Measurements from ENCODE around the gene CACNA1B. TPM values are rescaled to one million over a fixed set of nuclear protein-coding genes. Genes with fewer than 3 reads are reported as not detected.

The CACNA1B gene
- total RNA-seq, 4 donors from 2014 or later, result not detected

DNA sequence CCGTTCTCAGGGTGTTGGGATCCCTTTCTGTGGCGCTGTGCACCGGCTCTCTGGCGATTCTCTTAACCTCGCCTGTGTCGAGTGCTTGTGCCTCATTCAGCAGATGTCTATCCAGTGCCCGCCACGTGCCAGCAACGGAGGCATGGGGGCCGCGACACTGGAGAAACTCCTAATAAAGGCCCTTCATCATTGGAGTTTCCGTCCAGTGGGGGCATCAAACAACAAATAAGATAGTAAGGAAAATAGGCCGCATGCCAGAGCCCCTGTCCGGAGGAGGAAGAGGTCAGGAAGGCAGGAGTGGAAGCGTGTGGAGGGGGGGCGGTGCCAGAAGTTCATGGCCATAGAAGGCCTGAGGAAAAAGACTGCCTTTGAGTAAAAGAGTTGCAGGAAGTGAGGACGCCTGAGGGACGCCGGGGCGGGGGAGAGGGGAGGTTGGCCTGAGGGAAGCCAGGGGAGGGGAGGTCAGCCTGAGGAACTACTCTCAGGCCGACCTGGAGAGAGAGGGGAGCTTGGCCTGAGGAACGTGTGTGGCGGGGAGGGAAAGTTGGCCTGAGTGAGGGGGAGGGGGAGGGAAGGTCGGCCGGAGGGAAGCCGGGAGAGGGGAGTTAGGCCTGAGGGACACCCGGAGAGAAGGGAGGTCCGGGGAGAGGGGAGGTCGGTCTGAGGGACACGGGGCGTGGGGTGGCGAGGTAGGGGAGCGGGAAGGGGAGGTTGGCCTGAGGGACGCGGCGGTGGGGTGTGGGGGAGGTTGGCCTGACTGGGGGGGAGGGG is 82.2 kb downstream of the CACNA1B start:
- no peak for TF ChIP-seq CTCF (IDR thresholded peaks at IDR 0.05)
- no peak for ATAC-seq (ENCODE audit: low FRiP score)
- DNase-seq (ENCODE audit: low spot score), result no peak

- DNase-seq (ENCODE audit: low spot score) (no peak), ATAC-seq (ENCODE audit: low FRiP score) (no peak)
- no peak for TF ChIP-seq CTCF (IDR thresholded peaks at IDR 0.05)
These were observed 82.9 kb downstream of the CACNA1B start for GRCh38 chr9:137960496-137960895.

DNA sequence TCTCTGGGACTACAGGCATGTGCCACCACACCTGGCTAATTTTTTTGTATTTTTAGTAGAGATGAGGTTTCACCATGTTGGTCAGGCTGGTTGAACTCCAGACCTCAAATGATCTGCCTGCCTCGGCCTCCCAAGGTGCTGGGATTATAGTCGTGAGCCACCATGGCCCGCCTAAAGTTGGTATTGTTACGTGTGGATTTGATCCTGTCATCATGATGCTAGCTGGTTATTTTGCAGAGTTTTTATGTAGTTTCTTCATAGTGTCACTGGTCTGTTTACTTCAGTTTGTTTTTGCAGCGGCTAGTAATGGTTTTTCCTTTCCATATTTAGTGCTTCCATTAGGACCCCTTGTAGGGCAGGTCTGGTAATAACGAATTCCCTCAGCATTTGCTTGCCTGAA is 85.9 kb downstream of the CACNA1B start:
- TF ChIP-seq CTCF (IDR thresholded peaks at IDR 0.05), result no peak
- ATAC-seq (ENCODE audit: low FRiP score) (no peak), DNase-seq (ENCODE audit: low spot score) (no peak)

DNA sequence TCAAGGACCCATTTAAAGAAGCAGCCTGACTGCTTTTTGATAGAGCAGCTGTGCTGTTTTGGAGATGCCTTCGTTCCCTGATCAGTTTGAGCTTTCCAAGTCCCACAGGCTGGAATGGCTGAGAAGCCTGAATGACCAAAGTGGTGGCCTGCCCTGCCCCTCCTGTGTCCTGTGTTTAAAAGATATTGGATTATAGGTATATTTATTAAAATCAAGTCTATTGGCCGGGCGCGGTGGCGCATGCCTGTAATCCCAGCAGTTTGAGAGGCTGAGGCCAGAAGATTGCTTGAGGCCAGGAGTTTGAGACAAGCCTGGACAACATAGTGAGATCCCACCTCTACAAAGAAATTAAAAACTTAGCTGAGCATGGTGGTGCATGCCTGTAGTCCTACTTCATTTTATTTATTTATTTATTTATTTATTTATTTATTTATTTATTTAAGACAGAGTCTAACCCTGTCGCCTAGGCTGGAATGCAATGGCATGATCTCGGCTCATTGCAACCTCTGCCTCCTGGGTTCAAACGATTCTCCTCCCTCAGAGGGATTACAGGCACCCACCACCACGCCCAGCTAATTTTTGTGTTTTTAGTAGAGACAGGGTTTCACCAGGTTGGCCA is 87.7 kb downstream of the CACNA1B start:
- DNase-seq (ENCODE audit: low spot score), result no peak
- no peak for ATAC-seq (ENCODE audit: low FRiP score)
- no peak for TF ChIP-seq CTCF (IDR thresholded peaks at IDR 0.05)

GRCh38 chr9:137967280-137967953 is 89.8 kb downstream of the CACNA1B start:
- no peak for TF ChIP-seq CTCF (IDR thresholded peaks at IDR 0.05)
- ATAC-seq (ENCODE audit: low FRiP score) (no peak), DNase-seq (ENCODE audit: low spot score) (no peak)

DNA sequence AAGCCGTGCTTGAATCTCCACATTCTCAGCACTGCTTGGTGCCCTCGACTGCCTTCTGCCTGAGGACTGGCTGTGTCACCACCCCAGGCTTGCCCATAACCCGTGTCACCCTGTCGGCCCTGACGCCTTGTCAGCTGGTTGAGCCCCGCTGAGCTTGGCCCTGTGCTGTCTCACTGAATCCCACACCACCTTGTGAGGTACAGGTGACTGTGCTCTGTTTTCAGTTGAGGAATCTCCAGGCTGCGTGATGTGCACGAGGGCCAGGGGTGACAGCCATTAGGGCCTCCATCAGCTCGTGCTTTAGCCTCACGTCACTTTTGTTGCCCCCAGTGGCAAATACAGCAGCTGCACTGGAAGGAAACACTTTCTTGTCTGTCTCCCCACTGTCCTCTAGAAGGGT is 90.7 kb downstream of the CACNA1B start:
- DNase-seq (ENCODE audit: low spot score), result no peak
- ATAC-seq (ENCODE audit: low FRiP score), result no peak
- TF ChIP-seq CTCF (IDR thresholded peaks at IDR 0.05), result no peak
